Stimulated activated CD4-positive, alpha-beta T cell treated with anti-CD3 and anti-CD28 coated beads, Interleukin-2, amount 100 ng/mL, for 48 hours (primary cell): ENCODE results near the gene STEAP4.

Experiments
- DNase-seq, 2 donors: peaks; one replicate each; pipeline ENCODE4 v3.0.0-alpha.2; 2020

Gene STEAP4

GRCh38 chr7:88306590-88307048, at the start of gene STEAP4:
TSS of gene STEAP4 (minus strand) at chr7:88306894. CDS start at chr7:88284269, 22,625 bp downstream.
- no peak for DNase-seq

DNA sequence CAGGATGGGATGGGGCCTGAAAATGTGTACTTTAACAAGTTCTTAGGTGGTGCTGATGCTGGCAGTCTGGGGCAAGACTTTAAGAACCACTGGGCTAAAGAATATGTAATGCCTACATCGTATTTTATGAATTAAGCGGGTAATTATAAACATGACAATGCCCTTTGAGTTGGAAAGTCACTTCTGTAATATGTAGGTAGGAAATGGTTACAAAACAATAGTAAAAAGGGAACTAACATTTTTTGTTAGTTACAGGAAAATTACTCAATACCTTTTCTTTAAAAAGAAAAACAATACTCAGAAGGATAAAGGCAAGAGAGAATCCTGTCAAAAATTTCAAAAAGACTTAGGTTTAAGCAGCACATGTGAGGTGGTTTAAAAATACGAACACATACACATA, 48.3 kb upstream of the STEAP4 start:
- DNase-seq = no peak

GRCh38 chr7:88350118-88350517, 43.4 kb upstream of the STEAP4 start:
- no peak for DNase-seq

DNA sequence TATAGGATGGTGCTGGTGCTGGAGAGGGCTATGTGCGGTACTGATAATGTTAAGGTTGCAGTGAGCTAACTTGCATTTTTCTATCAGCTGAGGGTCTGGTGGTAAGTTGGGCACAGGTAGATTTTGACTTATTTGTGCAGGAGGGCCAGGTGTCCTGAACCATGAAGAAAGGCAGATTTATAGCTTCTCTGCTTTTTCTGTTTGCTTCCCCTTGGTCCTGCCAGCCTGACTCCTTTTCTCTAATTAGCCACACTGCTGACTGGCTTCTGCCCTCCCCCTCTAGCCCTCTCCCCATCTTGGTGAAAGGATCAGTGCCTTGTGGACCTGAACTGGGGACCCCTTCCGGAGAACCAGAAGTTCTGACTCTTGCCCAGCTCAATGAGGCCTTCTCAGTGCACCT, 40.8 kb upstream of the STEAP4 start:
- DNase-seq = no peak

DNA sequence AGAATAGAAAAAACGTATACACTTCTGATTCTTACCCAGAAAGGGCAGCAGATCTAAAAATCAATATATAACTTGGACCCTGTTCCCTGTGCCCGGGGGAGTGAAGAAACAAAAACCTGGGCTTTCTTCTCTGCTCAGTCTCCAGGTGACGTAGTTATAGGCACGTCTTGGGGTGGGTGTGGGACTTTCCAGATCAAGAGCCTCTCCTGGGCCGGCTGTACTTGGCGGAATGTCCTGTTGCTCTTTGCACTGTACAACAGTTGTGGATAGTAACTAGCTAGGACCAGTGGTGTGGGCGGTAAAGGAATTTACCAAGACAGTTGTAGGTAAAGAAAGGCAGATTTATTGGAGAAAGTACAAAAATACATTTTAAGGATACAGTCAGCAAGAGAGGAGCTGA, 40.4 kb upstream of the STEAP4 start:
- no peak for DNase-seq

- no peak for DNase-seq
These were observed 39.7 kb upstream of the STEAP4 start for GRCh38 chr7:88346357-88346756.

- no peak for DNase-seq
These were observed 38.5 kb upstream of the STEAP4 start for GRCh38 chr7:88344956-88345832.

DNA sequence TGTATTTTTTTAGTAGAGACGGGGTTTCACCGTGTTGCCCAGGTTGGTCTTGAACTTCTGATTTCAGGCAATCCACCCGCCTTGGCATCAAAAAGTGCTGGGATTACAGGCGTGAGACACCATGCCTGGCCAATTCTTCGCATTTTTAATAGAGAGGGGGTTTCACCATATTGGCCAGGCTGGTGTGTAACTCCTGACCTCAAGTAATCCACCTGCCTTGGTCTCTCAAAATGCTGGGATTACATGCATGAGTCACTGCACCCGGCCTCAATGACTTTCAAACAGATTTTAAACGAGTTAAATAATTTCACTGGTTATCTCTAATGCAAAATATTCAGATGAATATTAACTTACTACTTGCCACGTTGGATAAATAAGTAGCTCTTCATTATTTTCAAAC, 37.6 kb upstream of the STEAP4 start:
- DNase-seq = no peak

- DNase-seq = no peak
These were observed 32.7 kb upstream of the STEAP4 start for GRCh38 chr7:88339195-88339922.

GRCh38 chr7:88338503-88338902, 31.8 kb upstream of the STEAP4 start:
- DNase-seq = no peak

GRCh38 chr7:88337572-88337971, 30.9 kb upstream of the STEAP4 start:
- no peak for DNase-seq

GRCh38 chr7:88331322-88331721, 24.6 kb upstream of the STEAP4 start:
- DNase-seq = no peak

DNA sequence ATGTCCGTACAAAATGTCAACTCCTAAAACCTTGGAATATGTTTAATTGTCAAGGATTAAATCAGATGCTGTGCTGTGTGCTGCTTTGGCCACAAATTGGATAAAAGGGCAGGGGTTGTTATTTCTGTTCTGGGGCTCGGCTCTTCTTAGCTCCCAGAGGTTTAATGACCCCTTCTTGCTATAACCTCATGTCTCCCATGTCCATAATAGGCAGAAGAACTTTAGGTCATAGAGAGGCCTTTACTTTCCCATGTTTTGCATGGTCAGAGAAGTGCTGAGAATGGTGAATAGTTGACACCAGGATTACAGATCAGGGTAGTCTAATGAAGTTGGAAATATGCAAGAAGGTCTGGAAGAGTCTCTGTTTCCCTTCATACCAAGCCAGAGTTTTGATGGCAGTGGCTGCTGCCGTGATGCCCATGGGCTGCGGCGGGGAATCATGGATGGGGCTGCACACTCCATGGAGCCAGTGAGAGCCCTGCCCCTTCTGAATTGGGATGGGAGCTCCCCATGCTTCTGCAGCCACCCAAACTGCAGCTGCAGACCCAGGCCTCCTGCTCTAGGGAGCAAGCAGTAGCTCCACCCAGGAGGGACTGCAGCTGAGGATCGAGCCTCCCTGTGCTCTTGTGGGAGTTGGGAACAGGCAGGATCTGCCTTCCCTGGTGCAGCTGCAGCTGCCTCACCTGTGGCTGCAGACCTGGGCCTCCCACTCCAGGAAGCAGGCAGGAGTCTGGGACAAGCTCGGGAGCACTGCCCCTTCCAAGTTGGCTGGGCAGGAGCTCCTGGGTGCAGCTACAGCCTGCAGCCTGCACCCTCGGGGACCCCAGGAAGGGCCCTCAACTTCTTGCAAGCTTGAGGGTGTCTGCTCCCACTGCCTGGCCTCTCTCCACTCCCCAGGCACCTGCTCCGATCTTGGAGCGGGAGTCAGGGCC, 23.1 kb upstream of the STEAP4 start:
- DNase-seq = no peak

GRCh38 chr7:88328787-88329186, 22.1 kb upstream of the STEAP4 start:
- no peak for DNase-seq

DNA sequence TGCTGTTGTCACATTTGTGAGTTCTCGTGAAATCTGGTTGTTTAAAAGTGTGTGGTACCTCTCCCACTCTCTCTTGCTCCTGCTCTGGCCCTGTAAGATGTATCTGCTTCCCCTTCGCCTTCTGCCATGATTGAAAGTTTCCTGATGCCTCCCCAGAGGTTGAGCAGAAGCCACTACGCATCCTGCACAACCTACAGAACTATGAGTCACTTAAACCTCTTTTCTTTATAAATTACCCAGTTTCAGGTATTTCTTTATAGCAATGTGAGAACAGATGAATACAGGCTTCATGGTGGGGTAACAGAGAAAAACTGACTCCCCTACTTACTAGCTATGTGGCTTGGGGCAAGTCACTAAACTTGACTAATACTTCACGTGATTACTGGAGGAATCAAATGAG, 18.0 kb upstream of the STEAP4 start:
- DNase-seq = no peak

DNA sequence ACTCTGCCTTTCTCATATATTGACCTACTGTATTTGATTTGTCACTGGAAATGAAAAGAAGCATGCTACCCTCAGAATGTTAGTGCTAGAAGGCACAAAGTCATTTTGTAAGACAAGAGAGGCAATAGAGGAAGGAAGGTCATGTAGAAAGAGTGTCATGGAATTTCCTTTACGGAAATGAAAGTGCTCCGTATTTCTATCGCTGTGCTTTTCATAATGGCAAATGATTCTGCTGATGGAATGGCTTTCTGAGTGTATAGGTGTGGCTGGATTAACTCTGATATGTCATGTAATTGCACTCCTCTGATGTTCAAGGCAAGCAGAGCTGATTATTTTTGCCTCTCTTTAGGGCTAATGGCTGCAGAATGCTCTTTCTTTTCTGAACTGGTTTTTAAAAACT, 15.5 kb upstream of the STEAP4 start:
- no peak for DNase-seq

DNA sequence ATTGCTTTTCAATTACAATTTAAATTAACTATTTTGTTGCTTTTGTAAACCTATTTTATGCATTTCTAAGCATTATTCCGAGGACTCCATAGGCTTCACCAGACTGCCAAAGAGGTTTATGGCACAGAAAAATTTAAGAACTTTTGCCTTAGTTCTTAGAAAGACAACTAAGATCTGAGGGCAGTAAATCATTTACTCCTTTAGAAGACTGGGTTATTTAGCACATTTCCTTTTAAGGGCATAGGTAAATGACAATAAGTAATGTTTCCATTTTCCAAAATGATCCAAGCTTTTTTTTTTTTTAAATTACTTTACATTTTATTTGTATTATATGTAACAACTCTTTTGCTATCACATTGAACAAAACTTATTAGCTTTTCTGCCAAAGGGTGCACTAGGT, 15.0 kb upstream of the STEAP4 start:
- no peak for DNase-seq

DNA sequence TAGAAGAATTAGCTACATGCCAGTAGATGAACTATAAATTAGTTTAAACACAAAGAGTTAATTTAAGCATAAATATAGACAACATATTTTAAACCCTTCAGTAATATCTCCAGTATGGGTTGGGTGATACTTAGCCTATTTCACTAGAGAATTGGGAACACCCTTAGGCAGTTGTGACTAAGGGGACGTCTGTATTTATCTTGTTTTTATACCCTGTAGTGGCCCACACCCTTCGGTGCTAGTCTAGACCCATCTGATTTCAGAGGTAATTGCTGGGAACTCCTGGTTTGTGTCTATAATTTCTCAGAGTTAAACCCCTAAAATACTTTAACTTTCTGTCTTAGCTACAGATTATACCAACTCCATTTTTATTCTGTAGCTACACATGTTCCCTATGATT, 11.5 kb upstream of the STEAP4 start:
- no peak for DNase-seq

- no peak for DNase-seq
These were observed 10.7 kb upstream of the STEAP4 start for GRCh38 chr7:88317422-88317821.

- no peak for DNase-seq
These were observed 9.8 kb upstream of the STEAP4 start for GRCh38 chr7:88316456-88316855.

DNA sequence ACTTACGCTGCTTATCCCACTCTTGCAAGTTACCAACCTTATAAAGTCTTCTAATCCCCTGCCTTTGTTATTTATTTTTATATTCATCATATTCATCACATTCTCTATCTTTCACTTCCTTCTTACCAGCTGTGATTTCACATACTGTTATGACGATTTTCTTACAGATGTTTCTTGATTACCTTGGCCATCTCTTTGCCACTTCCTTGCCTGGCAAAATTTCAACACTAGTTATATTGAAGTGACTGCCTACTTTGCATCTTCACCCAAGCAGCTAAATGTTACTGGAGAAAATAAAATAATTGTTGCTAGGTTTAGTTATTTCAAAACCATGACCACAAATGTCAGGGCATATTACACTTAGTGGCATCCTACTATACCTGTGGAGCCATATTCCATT, 8.8 kb upstream of the STEAP4 start:
- DNase-seq = no peak

GRCh38 chr7:88314061-88314491, 7.4 kb upstream of the STEAP4 start:
- no peak for DNase-seq

GRCh38 chr7:88312061-88312663, 5.5 kb upstream of the STEAP4 start:
- no peak for DNase-seq
